PC-9 (cell line): ENCODE measurements around the gene MAZ. TPM values are rescaled to one million over a fixed set of nuclear protein-coding genes. Genes with fewer than 3 reads are reported as not detected.
A peak's percentile ranks its signal among the peaks of the same experiment; 100 is the strongest.
"Not testable (repeated sequence)": the region's sequence is repeated elsewhere in the genome, so short reads cannot be mapped to it uniquely, and the experiment has no call there.

Source experiments
- BruUV-seq: library from RNA; stranded (reverse); fragments of 400-500 nt; replicated peaks from 2 replicates; lab custom pipeline; 2021; lab: Mats Ljungman, UMichigan
- CTCF ChIA-PET: fragments of 300-600 bp; sonication (Branson Sonifier 250); formaldehyde crosslinking; loops from one replicate; lab custom pipeline; 2022; ENCODE audit warnings: antibody characterized with exemption; lab: Charles Lee
- POLR2A ChIA-PET: fragments of 300-600 bp; sonication (Branson Sonifier 250); formaldehyde crosslinking; loops from one replicate; lab custom pipeline; 2022; ENCODE audit warnings: antibody characterized with exemption; ENCODE audit not compliant: unreplicated experiment; lab: Charles Lee
- DNase-seq, 2 experiments: peaks; one replicate each; pipeline versions ENCODE4 v3.0.0 to v3.0.0-alpha.2; 2015 to 2022; ENCODE audit warnings: mixed read lengths in 1 of 2
- H2AFZ ChIP-seq: fragments of 200-600 bp; sonication (generic); 2 replicates; pipeline ENCODE4 v1.8.1; 2017; ENCODE audit warnings: antibody characterized with exemption
- H3F3A ChIP-seq: fragments of 200-600 bp; sonication (generic); 2 replicates; pipeline ENCODE4 v1.8.1; 2017; ENCODE audit warnings: antibody characterized with exemption, mild to moderate bottlenecking, low read depth; ENCODE audit not compliant: insufficient read depth
- H3K27ac ChIP-seq: fragments of 200-600 bp; sonication (generic); 2 replicates; pipeline ENCODE4 v1.6.1; 2016; ENCODE audit warnings: mixed run types
- H3K27me3 ChIP-seq: fragments of 200-600 bp; sonication (generic); 2 replicates; pipeline ENCODE4 v1.6.1; 2016; ENCODE audit warnings: low read depth, mixed run types; ENCODE audit not compliant: insufficient read depth
- H3K36me3 ChIP-seq: fragments of 200-600 bp; sonication (generic); 2 replicates; pipeline ENCODE4 v1.6.1; 2016; ENCODE audit warnings: low read depth, mixed run types
- H3K4me1 ChIP-seq: fragments of 200-600 bp; sonication (generic); replicated peaks from 2 replicates; pipeline ENCODE4 v1.6.1; 2016; ENCODE audit warnings: mixed run types; ENCODE audit not compliant: insufficient read depth
- H3K4me2 ChIP-seq: fragments of 200-600 bp; sonication (generic); 2 replicates; pipeline ENCODE4 v1.6.1; 2017; ENCODE audit warnings: mixed run types
- H3K4me3 ChIP-seq: fragments of 200-600 bp; sonication (generic); 2 replicates; pipeline ENCODE4 v1.6.1; 2016; ENCODE audit warnings: mixed run types
- H3K79me2 ChIP-seq: fragments of 200-600 bp; sonication (generic); 2 replicates; pipeline ENCODE4 v1.6.1; 2017; ENCODE audit warnings: low read depth, mixed run types
- H3K9me2 ChIP-seq: fragments of 200-600 bp; sonication (generic); 2 replicates; pipeline ENCODE4 v1.8.1; 2017; ENCODE audit warnings: mild to moderate bottlenecking; ENCODE audit not compliant: insufficient read depth
- H3K9me3 ChIP-seq: fragments of 200-600 bp; sonication (generic); 2 replicates; pipeline ENCODE4 v1.8.1; 2016; ENCODE audit warnings: low read depth; ENCODE audit not compliant: insufficient read depth
- H4K20me1 ChIP-seq: fragments of 200-600 bp; sonication (generic); 2 replicates; pipeline ENCODE4 v1.8.1; 2017; ENCODE audit not compliant: insufficient read depth
- CTCF ChIP-seq: fragments of 200-600 bp; sonication (generic); conservative IDR thresholded peaks from 2 replicates; pipeline ENCODE4 v1.6.1; 2017; ENCODE audit warnings: mixed run types, antibody characterized with exemption, mild to moderate bottlenecking, moderate library complexity
- EZH2 ChIP-seq: fragments of 200-600 bp; sonication (generic); IDR thresholded peaks from 2 replicates; pipeline ENCODE4 v1.8.0; 2017; ENCODE audit warnings: antibody characterized with exemption, low read depth
- intact Hi-C: fragments of 100-400 bp; cut with micrococcal nuclease; formaldehyde crosslinking; loops from one replicate; pipeline ENCODE4 v1.10.0; 2022; ENCODE audit not compliant: unreplicated experiment
- total RNA-seq: library from RNA; stranded (reverse); gene quantifications from 2 replicates; pipeline ENCODE4 v1.2.3, GENCODE V29; 2021

MAZ gene
- total RNA-seq, 1 experiment from 2014 or later, result 481 TPM

- DNase-seq, result no peak
- intact Hi-C loops, result loop anchor here (1.0 kb wide), 3 partner anchors 14 to 91 kb away; no protein-coding TSS in a partner anchor
- H2AFZ ChIP-seq, result peak overlapping the region; percentile 96
Measured at GRCh38 chr16:29790949-29791844, 15.1 kb upstream of the MAZ start.

GRCh38 chr16:29791845-29792807 is 14.2 kb upstream of the MAZ start:
- Histone ChIP-seq H4K20me1 (0 out of 2 replicates have a peak, but pooled peaks cover 9% of the 10 kb centered on the region), H3K4me1 (peaks cover 17% of the 10 kb centered on the region), H3K9me2 (no peaks in the 10 kb centered on the region), H3K9me3 (no peaks in the 10 kb centered on the region), H3K36me3 (peaks cover 8% of the 10 kb centered on the region; the same call in 1 of the 2 replicates), H3K27me3 (no peaks in the 10 kb centered on the region), H3K4me2 (peak overlapping the region; percentile 94), H3F3A (peaks cover 10% of the 10 kb centered on the region), H3K27ac (no peak overlapping the region), H3K79me2 (peaks cover 61% of the 10 kb centered on the region), H2AFZ (peak overlapping the region; percentile 96; the same call in 1 of the 2 replicates), H3K4me3 (peak overlapping the region; percentile 94)
- intact Hi-C loops, result no loop called here
- no TSS peak for BruUV-seq
- TF ChIP-seq CTCF, result no peak
- no peak for TF ChIP-seq EZH2
- CTCF ChIA-PET, result no interaction called here
- POLR2A ChIA-PET, result interaction anchor here (0.7 kb wide), 1 partner anchor 9 kb away, joined by 4 read pairs; no protein-coding TSS in a partner anchor
- DNase-seq, result no peak

More at GRCh38 chr16:29790949-29791844, 15.1 kb upstream of the MAZ start:
- H3K4me3 ChIP-seq, result peak overlapping the region; percentile 94
- peaks cover under 1% of the 10 kb centered on the region; the same call in 1 of the 2 replicates for H3K36me3 ChIP-seq
- peaks cover 10% of the 10 kb centered on the region for H3F3A ChIP-seq
- TSS peak; percentile 57 for BruUV-seq
- peaks cover 17% of the 10 kb centered on the region for H3K4me1 ChIP-seq
- peak overlapping the region; percentile 94 for H3K4me2 ChIP-seq
- ChIA-PET POLR2A (interaction anchor here (0.6 to 0.8 kb wide), 4 partner anchors 10 to 196 kb away, joined by 4 to 6 read pairs (median 4); no protein-coding TSS in a partner anchor), CTCF (interaction anchor here (0.7 to 1.6 kb wide), 3 partner anchors 25 to 62 kb away, joined by 3 to 7 read pairs (median 4); partner anchors contain the start of gene PAGR1)
- no peaks in the 10 kb centered on the region for H3K27me3 ChIP-seq
- peaks cover 55% of the 10 kb centered on the region for H3K79me2 ChIP-seq
- no peak for TF ChIP-seq EZH2
- no peaks in the 10 kb centered on the region for H3K9me3 ChIP-seq
- 0 out of 2 replicates have a peak overlapping the region, but pooled peaks have one; percentile 10 for H3K27ac ChIP-seq
- H4K20me1 ChIP-seq, result 0 out of 2 replicates have a peak, but pooled peaks cover 9% of the 10 kb centered on the region
- no peaks in the 10 kb centered on the region for H3K9me2 ChIP-seq

DNA sequence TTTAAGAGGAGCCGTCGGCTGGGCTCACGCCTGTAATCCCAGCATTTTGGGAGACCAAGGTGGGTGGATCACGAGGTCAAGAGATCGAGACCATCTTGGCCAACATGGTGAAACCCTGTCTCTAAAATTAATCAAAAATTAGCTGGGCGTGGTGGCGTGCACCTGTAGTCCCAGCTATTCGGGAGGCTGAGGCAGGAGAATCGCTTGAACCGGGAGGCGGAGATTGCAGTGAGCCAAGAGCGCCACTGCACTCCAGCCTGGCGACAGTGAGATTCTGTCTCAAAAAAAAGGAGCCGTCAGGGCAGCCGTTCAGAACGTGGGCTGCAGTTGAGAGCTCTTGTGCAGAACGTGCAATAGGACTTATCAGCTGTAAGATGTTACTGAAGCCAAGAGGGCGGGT is 13.2 kb upstream of the MAZ start:
- ChIA-PET POLR2A (interaction anchor here (0.7 kb wide), 1 partner anchor 108 kb away, joined by 3 read pairs; no protein-coding TSS in a partner anchor), CTCF (interaction anchor here (0.7 kb wide), 1 partner anchor 74 kb away, joined by 3 read pairs; no protein-coding TSS in a partner anchor)
- Histone ChIP-seq H3K4me1 (peaks cover 17% of the 10 kb centered on the region), H3K79me2 (peaks cover 61% of the 10 kb centered on the region), H3K36me3 (peaks cover 17% of the 10 kb centered on the region)
- intact Hi-C loops, BruUV-seq, H3K27ac ChIP-seq, H3K4me2 ChIP-seq, H2AFZ ChIP-seq, H4K20me1 ChIP-seq, DNase-seq, H3F3A ChIP-seq, H3K4me3 ChIP-seq, H3K9me2 ChIP-seq, H3K27me3 ChIP-seq, H3K9me3 ChIP-seq: not testable (repeated sequence)
